ENCODE results near the gene CSNK1A1. TPM values are rescaled to one million over a fixed set of nuclear protein-coding genes. Genes with fewer than 3 reads are reported as not detected.
A peak's percentile ranks its signal among the peaks of the same experiment; 100 is the strongest.

The CSNK1A1 gene
- total RNA-seq, 1 donor from 2014 or later, result 133 TPM

GRCh38 chr5:149442563-149443182 is 108.6 kb downstream of the CSNK1A1 start:
- ChIA-PET CTCF (interaction anchor here (0.8 to 3.2 kb wide), 4 partner anchors 10 to 176 kb away, joined by 3 to 14 read pairs (median 7); no protein-coding TSS in a partner anchor), POLR2A (no interaction called here)
- intact Hi-C loops (cut with micrococcal nuclease), result loop anchor here (1.0 kb wide), 3 partner anchors 109 to 176 kb away; partner anchors contain the start of gene CSNK1A1
- DNase-seq, result peak; percentile 59
- peaks cover 1% of the 10 kb centered on the region for H3K4me1 Mint-ChIP-seq
- H3K36me3 Mint-ChIP-seq (ENCODE audit: low read depth), result no peaks in the 10 kb centered on the region
- H3K9me3 Mint-ChIP-seq, result peaks cover 2% of the 10 kb centered on the region
- H3K27ac Mint-ChIP-seq, result no peak overlapping the region
- H3K4me3 Mint-ChIP-seq, result no peak overlapping the region
- ATAC-seq (ENCODE audit: low read depth), result peak; percentile 71
- H3K27me3 Mint-ChIP-seq, result peaks cover 11% of the 10 kb centered on the region
- peak; percentile 67 for TF ChIP-seq CTCF (IDR thresholded peaks at IDR 0.05)

Other genes starting within 250 kb of the CSNK1A1 start
- 13.2 and 14.0 TPM in 2 replicates for gene GRPEL2, start 205.9 kb downstream of the CSNK1A1 start, total RNA-seq
- gene PCYOX1L, start 193.4 kb downstream of the CSNK1A1 start, total RNA-seq, result 6.1 and 9.2 TPM in 2 replicates
- gene IL17B, start 172.1 kb downstream of the CSNK1A1 start, total RNA-seq, result not detected in 2 replicates
- 0.88 and 1.1 TPM in 2 replicates for gene ARHGEF37, start 30.1 kb upstream of the CSNK1A1 start, total RNA-seq
- gene PPARGC1B, start 178.9 kb upstream of the CSNK1A1 start, total RNA-seq, result 3.7 and 6.4 TPM in 2 replicates